Transverse colon (tissue), 3 donors: ENCODE measurements around the gene MMGT1.

Source experiments
- POLR2A ChIP-seq: fragments of 450-650 bp; IDR thresholded peaks from one replicate; pipeline ENCODE4 v1.6.1; 2016; ENCODE audit warnings: antibody characterized with exemption, mild to moderate bottlenecking, moderate library complexity
- POLR2AphosphoS5 ChIP-seq, 3 donors: sonication (generic); formaldehyde crosslinking; IDR thresholded peaks; one replicate each; pipeline ENCODE4 v1.6.1; 2016; ENCODE audit warnings: antibody characterized with exemption in 3 of 3

DNA sequence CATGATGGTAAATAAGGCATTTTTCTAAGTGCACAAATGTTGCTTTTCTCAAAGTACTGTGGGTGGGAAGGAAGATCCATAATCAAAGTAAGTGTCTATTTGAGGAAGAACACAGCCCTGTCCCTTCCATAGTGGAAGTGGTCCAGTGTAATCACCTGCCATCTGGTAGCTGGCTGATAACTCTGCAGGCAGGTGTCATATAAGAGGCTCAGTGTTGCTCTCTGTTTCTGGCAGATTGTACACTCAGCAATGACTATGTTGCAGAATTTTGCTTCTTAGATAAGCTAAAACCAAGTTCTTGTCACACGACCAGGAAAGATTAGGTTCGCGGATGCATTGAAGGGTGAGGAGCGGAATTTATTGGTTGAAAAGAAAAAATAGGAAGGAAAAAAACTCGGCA lies 59.4 kb downstream of the MMGT1 start:
- TF ChIP-seq POLR2AphosphoS5 (IDR thresholded peaks at IDR 0.05) (no peak), POLR2A (no peak)
